CD4-positive, alpha-beta memory T cell (primary cell): ENCODE results near the gene TFIP11. TPM values are rescaled to one million over a fixed set of nuclear protein-coding genes. Genes with fewer than 3 reads are reported as not detected.

Experiments
- CTCF ChIA-PET: fragments of 350-600 bp; sonication (Branson Sonifier 250); formaldehyde crosslinking; loops from one replicate; lab custom pipeline; 2021; ENCODE audit warnings: inconsistent platforms; ENCODE audit not compliant: partially characterized antibody; lab: Charles Lee
- POLR2A ChIA-PET: fragments of 350-600 bp; sonication (Branson Sonifier 250); formaldehyde crosslinking; loops from one replicate; lab custom pipeline; 2021; ENCODE audit not compliant: partially characterized antibody; lab: Charles Lee
- DNase-seq, 5 donors: peaks; one replicate each; pipeline versions ENCODE4 v3.0.0 to v3.0.0-alpha.2; 2020 to 2022; ENCODE audit warnings: mixed read lengths in 1 of 5
- H3K27ac ChIP-seq: one replicate; pipeline ENCODE4 v1.7.0; 2013; ENCODE audit warnings: low read depth, low read length
- H3K27me3 ChIP-seq: 2 replicates; pipeline ENCODE4 v1.7.0; 2013; ENCODE audit warnings: mild to moderate bottlenecking, low read length, moderate library complexity; ENCODE audit not compliant: insufficient read depth
- H3K36me3 ChIP-seq: 2 replicates; pipeline ENCODE4 v1.7.0; 2013; ENCODE audit warnings: mild to moderate bottlenecking, low read length, moderate library complexity; ENCODE audit not compliant: insufficient read depth
- H3K4me1 ChIP-seq: 2 replicates; pipeline ENCODE4 v1.7.0; 2013; ENCODE audit warnings: mild to moderate bottlenecking, low read length, moderate library complexity; ENCODE audit not compliant: insufficient read depth
- H3K4me3 ChIP-seq, 2 donors: one replicate each; pipeline ENCODE4 v1.7.0; 2013; ENCODE audit warnings: low read length in 2 of 2, mild to moderate bottlenecking in 1 of 2
- H3K9me3 ChIP-seq, 2 donors: one replicate each; pipeline ENCODE4 v1.7.0; 2013; ENCODE audit warnings: low read length in 2 of 2, control low read depth in 1 of 2; ENCODE audit not compliant: control insufficient read depth in 1 of 2
- H3K27ac Mint-ChIP-seq, 7 donors: one replicate each; pipeline ENCODE4 v1.8.0; 2020 to 2021; ENCODE audit warnings: mixed read lengths in 7 of 7, mild to moderate bottlenecking in 6 of 7, inconsistent platforms in 3 of 7, moderate library complexity in 3 of 7
- H3K27me3 Mint-ChIP-seq, 2 donors: one replicate each; pipeline ENCODE4 v1.8.0; 2020 to 2021; ENCODE audit warnings: mixed read lengths in 2 of 2
- H3K36me3 Mint-ChIP-seq, 2 donors: one replicate each; pipeline ENCODE4 v1.8.0; 2020 to 2021; ENCODE audit warnings: mixed read lengths in 2 of 2, inconsistent platforms in 1 of 2, mild to moderate bottlenecking in 1 of 2
- H3K4me1 Mint-ChIP-seq, 4 donors: one replicate each; pipeline ENCODE4 v1.8.0; 2020 to 2021; ENCODE audit warnings: mixed read lengths in 4 of 4, mild to moderate bottlenecking in 1 of 4
- H3K4me3 Mint-ChIP-seq, 8 donors: one replicate each; pipeline ENCODE4 v1.8.0; 2020 to 2021; ENCODE audit warnings: mixed read lengths in 8 of 8, mild to moderate bottlenecking in 7 of 8, moderate library complexity in 6 of 8, inconsistent platforms in 3 of 8
- H3K9me3 Mint-ChIP-seq, 8 donors: one replicate each; pipeline ENCODE4 v1.8.0; 2020 to 2021; ENCODE audit warnings: mixed read lengths in 8 of 8, mild to moderate bottlenecking in 5 of 8, inconsistent platforms in 3 of 8, moderate library complexity in 1 of 8
- intact Hi-C: fragments of 100-400 bp; cut with micrococcal nuclease; formaldehyde crosslinking; loops from one replicate; pipeline ENCODE4 v1.15.1; 2023
- polyA plus RNA-seq, 2 donors: library from polyadenylated mRNA; unstranded; fragments of 300-500 nt; fragmentation: Illumina TruSeq; gene quantifications; one replicate each; pipeline ENCODE4 v1.2.3, GENCODE V29; 2021
- total RNA-seq, 2 experiments: library from RNA; stranded (reverse); gene quantifications; one replicate each; pipeline ENCODE4 v1.2.3, GENCODE V29; 2021

Gene TFIP11
- total and polyA plus RNA-seq, 4 experiments from 2014 or later, result 22.2 to 74.5 (median 59.0) TPM

GRCh38 chr22:26554956-26555355 lies 42.7 kb upstream of the TFIP11 start:
- Histone ChIP-seq H3K4me1 (no peaks in the 10 kb centered on the region), H3K27ac (no peak overlapping the region), H3K27me3 (no peaks in the 10 kb centered on the region), H3K36me3 (no peaks in the 10 kb centered on the region), H3K4me3 (no peak overlapping the region), H3K9me3 (no peaks in the 10 kb centered on the region)
- POLR2A ChIA-PET, result no interaction called here
- peaks cover 0 to 3% of the 10 kb centered on the region in 2 donors for H3K36me3 Mint-ChIP-seq
- CTCF ChIA-PET, result no interaction called here
- no peak for DNase-seq
- peaks cover 11 to 33% (median 17%) of the 10 kb centered on the region in 4 donors for H3K4me1 Mint-ChIP-seq
- no peak overlapping the region for H3K4me3 Mint-ChIP-seq
- no peaks in the 10 kb centered on the region for H3K27me3 Mint-ChIP-seq
- H3K27ac Mint-ChIP-seq, result peak overlapping the region in 1 of 7 donors; percentile 23
- H3K9me3 Mint-ChIP-seq, result peaks cover 0 to 2% (median 0%) of the 10 kb centered on the region in 8 donors
- intact Hi-C loops, result no loop called here

GRCh38 chr22:26553056-26553752 lies 40.9 kb upstream of the TFIP11 start:
- POLR2A ChIA-PET, result no interaction called here
- H3K27ac ChIP-seq, result no peak overlapping the region
- CTCF ChIA-PET, result interaction anchor here (1.1 kb wide), 1 partner anchor 23 kb away, joined by 4 read pairs; no protein-coding TSS in a partner anchor
- H3K9me3 ChIP-seq, result no peaks in the 10 kb centered on the region
- no peaks in the 10 kb centered on the region for H3K27me3 Mint-ChIP-seq
- peaks cover 0 to 3% of the 10 kb centered on the region in 2 donors for H3K36me3 Mint-ChIP-seq
- no peak overlapping the region for H3K4me3 Mint-ChIP-seq
- no peaks in the 10 kb centered on the region for H3K36me3 ChIP-seq
- no peaks in the 10 kb centered on the region for H3K4me1 ChIP-seq
- peaks cover 10 to 29% (median 17%) of the 10 kb centered on the region in 4 donors for H3K4me1 Mint-ChIP-seq
- H3K9me3 Mint-ChIP-seq, result peaks cover 0 to 2% (median 0%) of the 10 kb centered on the region in 8 donors
- no peak overlapping the region for H3K4me3 ChIP-seq
- H3K27ac Mint-ChIP-seq, result peak overlapping the region in 2 of 7 donors; percentile 41 to 42
- intact Hi-C loops, result no loop called here
- DNase-seq, result no peak
- H3K27me3 ChIP-seq, result no peaks in the 10 kb centered on the region

GRCh38 chr22:26552466-26552865 lies 40.2 kb upstream of the TFIP11 start:
- POLR2A ChIA-PET, result no interaction called here

GRCh38 chr22:26551568-26551967 lies 39.3 kb upstream of the TFIP11 start:
- no peak for DNase-seq
- Histone ChIP-seq H3K36me3 (no peaks in the 10 kb centered on the region), H3K4me1 (no peaks in the 10 kb centered on the region), H3K9me3 (no peaks in the 10 kb centered on the region), H3K27me3 (no peaks in the 10 kb centered on the region), H3K4me3 (no peak overlapping the region), H3K27ac (no peak overlapping the region)
- intact Hi-C loops, result no loop called here
- ChIA-PET CTCF (no interaction called here), POLR2A (no interaction called here)
- no peak overlapping the region for H3K4me3 Mint-ChIP-seq
- H3K27ac Mint-ChIP-seq, result peak overlapping the region in 3 of 7 donors; percentile 30 to 80 (median 64)
- H3K4me1 Mint-ChIP-seq, result peaks cover 15 to 37% (median 25%) of the 10 kb centered on the region in 4 donors
- peaks cover 4 to 7% of the 10 kb centered on the region in 2 donors for H3K36me3 Mint-ChIP-seq
- no peaks in the 10 kb centered on the region for H3K27me3 Mint-ChIP-seq
- peaks cover 0 to 2% (median 0%) of the 10 kb centered on the region in 8 donors for H3K9me3 Mint-ChIP-seq

More at GRCh38 chr22:26552466-26552865, 40.2 kb upstream of the TFIP11 start:
- no peak overlapping the region for H3K4me3 ChIP-seq
- H3K4me1 ChIP-seq, result no peaks in the 10 kb centered on the region
- no peak overlapping the region for H3K27ac ChIP-seq
- no peak for DNase-seq
- Mint-ChIP-seq H3K36me3 (peaks cover 0 to 4% of the 10 kb centered on the region in 2 donors), H3K9me3 (peaks cover 0 to 2% (median 0%) of the 10 kb centered on the region in 8 donors), H3K4me3 (no peak overlapping the region), H3K4me1 (peaks cover 10 to 31% (median 21%) of the 10 kb centered on the region in 4 donors), H3K27me3 (no peaks in the 10 kb centered on the region), H3K27ac (no peak overlapping the region)
- CTCF ChIA-PET, result no interaction called here
- H3K9me3 ChIP-seq, result no peaks in the 10 kb centered on the region
- intact Hi-C loops, result no loop called here
- H3K36me3 ChIP-seq, result no peaks in the 10 kb centered on the region
- no peaks in the 10 kb centered on the region for H3K27me3 ChIP-seq

- peaks cover 16 to 39% (median 28%) of the 10 kb centered on the region in 4 donors for H3K4me1 Mint-ChIP-seq
- H3K4me1 ChIP-seq, result no peaks in the 10 kb centered on the region
- POLR2A ChIA-PET, result no interaction called here
Observed at GRCh38 chr22:26550498-26551033, 38.3 kb upstream of the TFIP11 start.

GRCh38 chr22:26549902-26550497 lies 37.7 kb upstream of the TFIP11 start:
- intact Hi-C loops, result no loop called here
- Histone ChIP-seq H3K4me3 (no peak overlapping the region), H3K9me3 (no peaks in the 10 kb centered on the region), H3K27me3 (no peaks in the 10 kb centered on the region), H3K4me1 (no peaks in the 10 kb centered on the region), H3K27ac (no peak overlapping the region), H3K36me3 (no peaks in the 10 kb centered on the region)
- peaks cover 16 to 39% (median 28%) of the 10 kb centered on the region in 4 donors for H3K4me1 Mint-ChIP-seq
- no peak overlapping the region for H3K27ac Mint-ChIP-seq
- no peak for DNase-seq
- peaks cover 6 to 7% of the 10 kb centered on the region in 2 donors for H3K36me3 Mint-ChIP-seq
- no peaks in the 10 kb centered on the region for H3K27me3 Mint-ChIP-seq
- POLR2A ChIA-PET, result no interaction called here
- H3K9me3 Mint-ChIP-seq, result peaks cover 0 to 2% (median 0%) of the 10 kb centered on the region in 8 donors
- CTCF ChIA-PET, result interaction anchor here (0.6 kb wide), 1 partner anchor 12 kb away, joined by 3 read pairs; no protein-coding TSS in a partner anchor
- H3K4me3 Mint-ChIP-seq, result no peak overlapping the region

More at GRCh38 chr22:26550498-26551033, 38.3 kb upstream of the TFIP11 start:
- H3K9me3 Mint-ChIP-seq, result peaks cover 0 to 2% (median 0%) of the 10 kb centered on the region in 8 donors
- intact Hi-C loops, result no loop called here
- H3K27ac Mint-ChIP-seq, result peak overlapping the region in 1 of 7 donors; percentile 60
- H3K4me3 Mint-ChIP-seq, result no peak overlapping the region
- H3K36me3 Mint-ChIP-seq, result peaks cover 6 to 7% of the 10 kb centered on the region in 2 donors
- DNase-seq, result no peak
- Histone ChIP-seq H3K9me3 (no peaks in the 10 kb centered on the region), H3K27me3 (no peaks in the 10 kb centered on the region), H3K36me3 (no peaks in the 10 kb centered on the region), H3K27ac (no peak overlapping the region), H3K4me3 (no peak overlapping the region)
- no peaks in the 10 kb centered on the region for H3K27me3 Mint-ChIP-seq
- CTCF ChIA-PET, result interaction anchor here (0.6 kb wide), 1 partner anchor 12 kb away, joined by 3 read pairs; no protein-coding TSS in a partner anchor

- Mint-ChIP-seq H3K9me3 (peaks cover 0 to 2% (median 0%) of the 10 kb centered on the region in 8 donors), H3K36me3 (peaks cover 6 to 7% of the 10 kb centered on the region in 2 donors), H3K27ac (peak overlapping the region in 1 of 7 donors; percentile 42), H3K4me3 (no peak overlapping the region), H3K27me3 (no peaks in the 10 kb centered on the region), H3K4me1 (peaks cover 16 to 43% (median 26%) of the 10 kb centered on the region in 4 donors)
- H3K36me3 ChIP-seq, result no peaks in the 10 kb centered on the region
- H3K4me1 ChIP-seq, result no peaks in the 10 kb centered on the region
- H3K4me3 ChIP-seq, result no peak overlapping the region
- no peak overlapping the region for H3K27ac ChIP-seq
- POLR2A ChIA-PET, result no interaction called here
- intact Hi-C loops, result no loop called here
- DNase-seq, result no peak
- CTCF ChIA-PET, result interaction anchor here (1.1 kb wide), 1 partner anchor 95 kb away, joined by 3 read pairs; no protein-coding TSS in a partner anchor
- no peaks in the 10 kb centered on the region for H3K27me3 ChIP-seq
- no peaks in the 10 kb centered on the region for H3K9me3 ChIP-seq
Observed at GRCh38 chr22:26548984-26549383, 36.7 kb upstream of the TFIP11 start.
